ENCODE data around the gene ATXN10.
A peak's percentile ranks its signal among the peaks of the same experiment; 100 is the strongest.

ATXN10 gene

DNA sequence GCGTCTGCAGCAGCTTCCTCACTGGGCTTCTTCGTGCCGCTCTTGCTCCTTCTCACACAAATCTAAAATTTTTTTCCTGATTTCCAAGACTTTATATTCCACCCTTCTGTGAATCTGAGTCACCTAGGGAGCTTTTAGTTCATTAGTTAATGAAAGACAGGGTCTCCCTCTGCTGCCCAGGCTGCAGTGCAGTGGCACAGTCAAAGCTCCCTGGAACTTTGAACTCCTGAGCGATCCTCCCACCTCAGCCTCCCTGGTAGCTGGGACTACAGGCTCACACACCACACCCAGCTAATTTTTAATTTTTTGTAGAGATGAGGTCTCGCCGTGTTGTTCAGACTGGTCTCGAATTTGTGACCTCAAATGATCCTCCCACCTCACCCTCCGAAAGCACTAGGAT is 116.9 kb downstream of the ATXN10 start:
- H3K4me3 ChIP-seq (ENCODE audit: insufficient read depth in 1 of 2, low read depth in 1 of 2, low read length in 2 of 2), result no peak overlapping the region
- peak overlapping the region; percentile 90 for H2AK5ac ChIP-seq (ENCODE audit: low read length, severe bottlenecking)
- H3K9me3 ChIP-seq (ENCODE audit: control insufficient read depth, low read length), result no peaks in the 10 kb centered on the region
- H2BK15ac ChIP-seq (ENCODE audit: low read depth, poor library complexity, severe bottlenecking), result no peak overlapping the region
- peak overlapping the region; percentile 16 for H3K4me2 ChIP-seq (ENCODE audit: low read length, poor library complexity, severe bottlenecking)
- H4K8ac ChIP-seq (ENCODE audit: low read length), result no peak overlapping the region
- no peak overlapping the region for H3K18ac ChIP-seq (ENCODE audit: low read depth in 1 of 2, low read length in 2 of 2)
- H3K36me3 ChIP-seq (ENCODE audit: control insufficient read depth in 1 of 2, insufficient read depth in 2 of 2, low read depth in 1 of 2, low read length in 2 of 2), result peaks cover 7 to 11% of the 10 kb centered on the region in 2 experiments
- peaks cover 24% of the 10 kb centered on the region for H3K4me1 ChIP-seq (ENCODE audit: control insufficient read depth, insufficient read depth, low read depth, low read length)
- DNase-seq, result no peak
- H3K27me3 ChIP-seq (ENCODE audit: control insufficient read depth in 1 of 2, insufficient read depth in 1 of 2, low read length in 2 of 2), result no peaks in the 10 kb centered on the region
- H2BK5ac ChIP-seq (ENCODE audit: low read depth, low read length, poor library complexity, severe bottlenecking), result no peak overlapping the region
- peak overlapping the region in 1 of 2 experiments; percentile 18 for H3K14ac ChIP-seq (ENCODE audit: low read length in 2 of 2)
- peak overlapping the region; percentile 11 for H2BK120ac ChIP-seq (ENCODE audit: low read depth, low read length)
- H3K27ac ChIP-seq (ENCODE audit: low read length, poor library complexity, severe bottlenecking), result peak overlapping the region; percentile 51
- H3K79me1 ChIP-seq (replicated peaks; ENCODE audit: low read length, poor library complexity, severe bottlenecking), result peaks cover 28% of the 10 kb centered on the region
- no peak overlapping the region for H2BK12ac ChIP-seq (ENCODE audit: low read length in 2 of 2)
- no peak overlapping the region for H4K91ac ChIP-seq (ENCODE audit: low read length)
- H2AFZ ChIP-seq (ENCODE audit: low read depth, low read length), result no peak overlapping the region
- 94% methylated on average over 7 of the region's 8 CpGs for WGBS
- H3K9ac ChIP-seq (ENCODE audit: low read length), result no peak overlapping the region
- no peak overlapping the region for H3K4ac ChIP-seq (ENCODE audit: low read depth in 1 of 2, low read length in 2 of 2)
- H3K23ac ChIP-seq (ENCODE audit: low read length in 2 of 2), result no peak overlapping the region

- WGBS, result 100% methylated on average over 1 of the region's 1 CpG
- no peak overlapping the region for H2BK12ac ChIP-seq (ENCODE audit: low read length in 2 of 2)
- no peak overlapping the region for H2AFZ ChIP-seq (ENCODE audit: low read depth, low read length)
- no peak overlapping the region for H3K4me2 ChIP-seq (ENCODE audit: low read length, poor library complexity, severe bottlenecking)
- DNase-seq, result no peak
- H3K4ac ChIP-seq (ENCODE audit: low read depth in 1 of 2, low read length in 2 of 2), result no peak overlapping the region
- no peak overlapping the region for H4K8ac ChIP-seq (ENCODE audit: low read length)
- no peak overlapping the region for H4K91ac ChIP-seq (ENCODE audit: low read length)
- no peak overlapping the region for H3K14ac ChIP-seq (ENCODE audit: low read length in 2 of 2)
- no peak overlapping the region for H2BK120ac ChIP-seq (ENCODE audit: low read depth, low read length)
- peaks cover 17% of the 10 kb centered on the region for H3K4me1 ChIP-seq (ENCODE audit: control insufficient read depth, insufficient read depth, low read depth, low read length)
- peak overlapping the region; percentile 42 for H2AK5ac ChIP-seq (ENCODE audit: low read length, severe bottlenecking)
- H3K27ac ChIP-seq (ENCODE audit: low read length, poor library complexity, severe bottlenecking), result no peak overlapping the region
- H3K9me3 ChIP-seq (ENCODE audit: control insufficient read depth, low read length), result peaks cover 17% of the 10 kb centered on the region
- H3K9ac ChIP-seq (ENCODE audit: low read length), result no peak overlapping the region
- no peak overlapping the region for H3K4me3 ChIP-seq (ENCODE audit: insufficient read depth in 1 of 2, low read depth in 1 of 2, low read length in 2 of 2)
- no peaks in the 10 kb centered on the region for H3K27me3 ChIP-seq (ENCODE audit: control insufficient read depth in 1 of 2, insufficient read depth in 1 of 2, low read length in 2 of 2)
- no peak overlapping the region for H2BK5ac ChIP-seq (ENCODE audit: low read depth, low read length, poor library complexity, severe bottlenecking)
- no peak overlapping the region for H3K23ac ChIP-seq (ENCODE audit: low read length in 2 of 2)
- H3K79me1 ChIP-seq (replicated peaks; ENCODE audit: low read length, poor library complexity, severe bottlenecking), result peaks cover 29% of the 10 kb centered on the region
- no peak overlapping the region for H3K18ac ChIP-seq (ENCODE audit: low read depth in 1 of 2, low read length in 2 of 2)
- peaks cover 9 to 22% of the 10 kb centered on the region in 2 experiments for H3K36me3 ChIP-seq (ENCODE audit: control insufficient read depth in 1 of 2, insufficient read depth in 2 of 2, low read depth in 1 of 2, low read length in 2 of 2)
- H2BK15ac ChIP-seq (ENCODE audit: low read depth, poor library complexity, severe bottlenecking), result no peak overlapping the region
Observed at GRCh38 chr22:45790401-45790800, 118.8 kb downstream of the ATXN10 start.

DNA sequence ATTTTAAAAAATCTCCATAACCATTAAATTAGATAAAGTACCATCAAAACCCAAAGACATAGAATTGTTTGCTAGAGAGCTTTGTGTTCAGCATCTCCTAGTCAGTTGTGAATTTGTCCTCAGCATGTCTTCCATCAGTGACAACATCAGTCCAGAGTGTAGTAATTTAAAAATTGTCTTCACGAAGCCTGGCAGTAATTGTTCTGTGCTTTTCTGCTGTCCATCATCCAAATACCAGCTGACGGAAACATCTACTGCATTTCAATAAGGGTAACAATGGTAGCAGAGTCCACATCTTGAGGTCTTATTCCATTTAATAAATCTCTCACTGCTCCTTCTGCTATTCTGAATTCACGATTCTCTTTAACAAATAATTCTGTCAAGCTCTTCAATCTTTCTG is 121.5 kb downstream of the ATXN10 start:
- H3K27me3 ChIP-seq (ENCODE audit: control insufficient read depth in 1 of 2, insufficient read depth in 1 of 2, low read length in 2 of 2), result no peaks in the 10 kb centered on the region
- H2BK120ac ChIP-seq (ENCODE audit: low read depth, low read length), result no peak overlapping the region
- H2BK15ac ChIP-seq (ENCODE audit: low read depth, poor library complexity, severe bottlenecking), result no peak overlapping the region
- peaks cover 37% of the 10 kb centered on the region for H3K9me3 ChIP-seq (ENCODE audit: control insufficient read depth, low read length)
- H3K79me1 ChIP-seq (replicated peaks; ENCODE audit: low read length, poor library complexity, severe bottlenecking), result peaks cover 30% of the 10 kb centered on the region
- H3K36me3 ChIP-seq (ENCODE audit: control insufficient read depth in 1 of 2, insufficient read depth in 2 of 2, low read depth in 1 of 2, low read length in 2 of 2), result peaks cover 15 to 47% of the 10 kb centered on the region in 2 experiments
- DNase-seq, result no peak
- H2BK12ac ChIP-seq (ENCODE audit: low read length in 2 of 2), result no peak overlapping the region
- no peak overlapping the region for H3K9ac ChIP-seq (ENCODE audit: low read length)
- no peak overlapping the region for H3K14ac ChIP-seq (ENCODE audit: low read length in 2 of 2)
- H3K27ac ChIP-seq (ENCODE audit: low read length, poor library complexity, severe bottlenecking), result no peak overlapping the region
- no peak overlapping the region for H2AFZ ChIP-seq (ENCODE audit: low read depth, low read length)
- H4K91ac ChIP-seq (ENCODE audit: low read length), result no peak overlapping the region
- H3K23ac ChIP-seq (ENCODE audit: low read length in 2 of 2), result no peak overlapping the region
- H2AK5ac ChIP-seq (ENCODE audit: low read length, severe bottlenecking), result no peak overlapping the region
- WGBS, result 94% methylated on average over 3 of the region's 3 CpGs
- H3K4me2 ChIP-seq (ENCODE audit: low read length, poor library complexity, severe bottlenecking), result no peak overlapping the region
- no peak overlapping the region for H4K8ac ChIP-seq (ENCODE audit: low read length)
- H3K18ac ChIP-seq (ENCODE audit: low read depth in 1 of 2, low read length in 2 of 2), result no peak overlapping the region
- no peak overlapping the region for H3K4ac ChIP-seq (ENCODE audit: low read depth in 1 of 2, low read length in 2 of 2)
- H3K4me1 ChIP-seq (ENCODE audit: control insufficient read depth, insufficient read depth, low read depth, low read length), result peaks cover 6% of the 10 kb centered on the region
- no peak overlapping the region for H2BK5ac ChIP-seq (ENCODE audit: low read depth, low read length, poor library complexity, severe bottlenecking)
- H3K4me3 ChIP-seq (ENCODE audit: insufficient read depth in 1 of 2, low read depth in 1 of 2, low read length in 2 of 2), result no peak overlapping the region

GRCh38 chr22:45793892-45794291 is 122.3 kb downstream of the ATXN10 start:
- H2BK12ac ChIP-seq (ENCODE audit: low read length in 2 of 2), result no peak overlapping the region
- H3K4me3 ChIP-seq (ENCODE audit: insufficient read depth in 1 of 2, low read depth in 1 of 2, low read length in 2 of 2), result no peak overlapping the region
- H3K27ac ChIP-seq (ENCODE audit: low read length, poor library complexity, severe bottlenecking), result no peak overlapping the region
- no peaks in the 10 kb centered on the region for H3K27me3 ChIP-seq (ENCODE audit: control insufficient read depth in 1 of 2, insufficient read depth in 1 of 2, low read length in 2 of 2)
- no peak overlapping the region for H2AK5ac ChIP-seq (ENCODE audit: low read length, severe bottlenecking)
- peaks cover 15 to 51% of the 10 kb centered on the region in 2 experiments for H3K36me3 ChIP-seq (ENCODE audit: control insufficient read depth in 1 of 2, insufficient read depth in 2 of 2, low read depth in 1 of 2, low read length in 2 of 2)
- peaks cover 28% of the 10 kb centered on the region for H3K79me1 ChIP-seq (replicated peaks; ENCODE audit: low read length, poor library complexity, severe bottlenecking)
- no peak overlapping the region for H3K9ac ChIP-seq (ENCODE audit: low read length)
- no peaks in the 10 kb centered on the region for H3K4me1 ChIP-seq (ENCODE audit: control insufficient read depth, insufficient read depth, low read depth, low read length)
- H2BK15ac ChIP-seq (ENCODE audit: low read depth, poor library complexity, severe bottlenecking), result no peak overlapping the region
- H3K18ac ChIP-seq (ENCODE audit: low read depth in 1 of 2, low read length in 2 of 2), result no peak overlapping the region
- H2BK5ac ChIP-seq (ENCODE audit: low read depth, low read length, poor library complexity, severe bottlenecking), result no peak overlapping the region
- no peak overlapping the region for H4K91ac ChIP-seq (ENCODE audit: low read length)
- H3K9me3 ChIP-seq (ENCODE audit: control insufficient read depth, low read length), result peaks cover 37% of the 10 kb centered on the region
- H3K4ac ChIP-seq (ENCODE audit: low read depth in 1 of 2, low read length in 2 of 2), result no peak overlapping the region
- no peak overlapping the region for H3K23ac ChIP-seq (ENCODE audit: low read length in 2 of 2)
- H2AFZ ChIP-seq (ENCODE audit: low read depth, low read length), result no peak overlapping the region
- H4K8ac ChIP-seq (ENCODE audit: low read length), result no peak overlapping the region
- H3K14ac ChIP-seq (ENCODE audit: low read length in 2 of 2), result no peak overlapping the region
- DNase-seq, result no peak
- H3K4me2 ChIP-seq (ENCODE audit: low read length, poor library complexity, severe bottlenecking), result no peak overlapping the region
- 100% methylated on average over 2 of the region's 2 CpGs for WGBS
- H2BK120ac ChIP-seq (ENCODE audit: low read depth, low read length), result no peak overlapping the region
